Stimulated activated CD8-positive, alpha-beta memory T cell treated with anti-CD3 and anti-CD28 coated beads, Interleukin-7, amount 100 ng/mL, for 4 hours (primary cell): ENCODE measurements around the gene ODF2L.

Source experiments
- DNase-seq, 2 donors: peaks; one replicate each; pipeline ENCODE4 v3.0.0-alpha.2; 2020; ENCODE audit warnings: low read depth in 2 of 2

ODF2L gene

GRCh38 chr1:86318436-86318835 is 77.7 kb downstream of the ODF2L start:
- no peak for DNase-seq

- no peak for DNase-seq
Measured at GRCh38 chr1:86317926-86318325, 78.2 kb downstream of the ODF2L start.

GRCh38 chr1:86305731-86306130 is 90.4 kb downstream of the ODF2L start:
- no peak for DNase-seq

GRCh38 chr1:86303041-86303690 is 93.0 kb downstream of the ODF2L start:
- DNase-seq = no peak
